NCI-H460 (cell line): Measurements from ENCODE around the gene SPINK8. TPM values are rescaled to one million over a fixed set of nuclear protein-coding genes. Genes with fewer than 3 reads are reported as not detected.
A peak's percentile ranks its signal among the peaks of the same experiment; 100 is the strongest.
"Not testable (repeated sequence)": the region's sequence is repeated elsewhere in the genome, so short reads cannot be mapped to it uniquely, and the experiment has no call there.

Experiments
- DNase-seq: peaks from one replicate; pipeline ENCODE4 v3.0.0-alpha.2; 2016; ENCODE audit warnings: low read depth; ENCODE audit errors: extremely low read depth
- small RNA-seq, 2 experiments: library from RNA; depleted of rRNA; stranded (forward); fragments of <200 nt; gene quantifications; one replicate each; pipeline ENCODE3, GENCODE V24; 2014
- total RNA-seq: library from RNA; depleted of rRNA; stranded (reverse); fragments of >200 nt; shearing (Covaris generic); gene quantifications from 2 replicates; pipeline ENCODE4 v1.2.3, GENCODE V29; 2014; rRNA removed

The SPINK8 gene
- total RNA-seq, 1 experiment from 2014 or later: not detected

- no peak for DNase-seq
Measured at GRCh38 chr3:48280881-48281280, 52.6 kb downstream of the SPINK8 start.

DNA sequence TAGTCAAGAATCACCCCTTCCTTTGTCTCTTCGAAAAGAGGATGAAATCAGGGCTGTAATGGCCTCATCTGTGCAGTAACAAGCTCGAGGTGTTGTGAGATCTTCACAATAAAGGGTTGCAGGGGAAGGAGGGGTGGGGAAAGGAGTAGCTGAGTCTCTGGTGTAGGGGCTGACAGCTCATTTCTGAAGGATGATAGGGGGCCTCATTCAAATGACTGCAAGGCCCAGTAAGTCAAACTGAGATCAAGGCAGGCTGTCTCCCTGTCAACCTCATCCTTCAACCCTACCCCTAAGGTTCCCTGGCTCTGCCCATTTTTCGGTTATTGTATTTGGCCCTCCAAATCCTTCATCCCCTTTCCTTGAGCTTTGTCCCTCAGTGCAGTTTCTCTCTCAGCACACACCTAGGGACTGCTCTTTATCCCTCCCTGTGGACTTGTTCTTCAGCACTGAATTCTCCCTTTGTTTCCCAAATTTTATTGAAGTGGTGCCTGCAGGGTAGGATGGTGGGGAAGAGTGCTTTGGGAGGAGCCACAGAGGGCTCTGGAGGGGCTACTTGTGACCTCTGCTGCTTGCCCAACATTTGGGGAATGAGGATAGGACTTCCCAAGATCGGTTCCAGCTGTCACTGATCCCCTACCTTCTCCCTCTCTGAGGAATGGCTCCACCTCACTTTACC is 54.4 kb downstream of the SPINK8 start:
- DNase-seq: no peak

DNA sequence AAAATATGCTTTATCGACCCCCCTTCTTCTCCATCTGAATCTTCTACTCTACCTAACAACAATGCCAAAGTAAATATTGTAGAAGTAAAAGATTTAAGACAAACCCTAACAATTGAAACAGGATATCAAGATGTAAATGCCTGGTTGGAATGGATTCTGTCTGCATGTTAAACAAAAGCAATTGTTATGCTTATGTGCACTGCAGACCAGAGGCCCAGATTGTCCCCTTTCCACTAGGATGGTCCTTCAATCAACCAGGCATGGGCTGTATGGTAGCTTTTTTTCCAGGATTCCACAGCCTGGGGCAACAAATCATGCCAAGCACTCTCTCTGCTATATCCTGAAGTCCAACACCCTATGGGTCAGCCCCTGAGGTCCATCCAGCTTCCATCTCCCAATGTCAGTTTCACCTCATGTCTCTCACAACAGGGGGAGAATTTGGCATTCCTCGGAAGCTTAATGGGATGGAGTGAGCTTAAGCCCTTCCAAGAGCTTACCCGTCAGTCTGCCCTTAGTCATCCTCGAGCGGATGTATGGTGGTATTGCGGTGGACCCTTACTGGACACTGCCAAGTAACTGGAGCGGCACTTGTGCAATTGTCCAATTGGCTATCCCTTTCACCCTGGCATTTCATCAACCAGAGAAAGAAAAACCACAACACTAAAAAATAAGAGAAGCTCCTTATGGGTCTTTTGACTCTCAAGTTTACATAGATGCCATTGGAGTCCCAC is 56.4 kb downstream of the SPINK8 start:
- no peak for DNase-seq

DNA sequence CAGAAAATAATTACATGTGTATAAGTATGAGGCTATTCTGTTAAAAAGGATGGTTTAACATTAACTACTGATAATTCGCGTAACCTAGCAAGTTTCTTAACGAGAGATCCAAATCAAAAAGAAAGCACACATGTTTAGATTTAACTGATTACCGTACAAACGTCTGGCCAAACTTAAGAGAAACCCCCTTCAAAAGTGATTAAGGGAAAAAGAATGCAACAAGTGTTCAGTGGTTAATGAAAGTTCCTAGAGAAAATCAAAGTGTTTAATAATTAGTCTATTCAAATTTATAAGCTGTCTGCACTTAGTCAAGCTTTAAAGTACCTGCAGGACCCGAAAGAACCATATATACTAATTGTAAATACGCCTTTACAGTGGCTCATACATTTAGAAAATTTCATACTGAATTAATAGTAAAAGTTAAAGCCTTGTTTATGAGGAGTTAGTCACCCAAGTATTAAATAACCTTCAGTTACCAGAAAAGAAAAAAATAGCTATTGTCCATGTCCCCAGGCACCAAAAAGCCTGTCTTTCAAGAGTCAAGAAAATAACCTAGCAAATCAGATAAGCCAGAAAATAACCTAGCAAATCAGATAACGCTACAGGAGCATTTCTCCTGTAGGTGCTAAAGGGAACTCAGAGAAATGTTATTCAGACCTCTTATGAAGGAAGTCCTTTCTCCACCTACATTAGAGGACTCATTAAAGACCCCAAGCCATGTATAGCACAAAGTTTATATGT is 58.0 kb downstream of the SPINK8 start:
- no peak for DNase-seq

GRCh38 chr3:48274452-48274851 is 59.0 kb downstream of the SPINK8 start:
- DNase-seq: no peak

- peak; percentile 60 for DNase-seq
Measured at GRCh38 chr3:48273594-48274211, 59.8 kb downstream of the SPINK8 start.

GRCh38 chr3:48271763-48272498 is 61.5 kb downstream of the SPINK8 start:
- DNase-seq: no peak

- not testable (repeated sequence) for DNase-seq
Measured at GRCh38 chr3:48271223-48271622, 62.2 kb downstream of the SPINK8 start.

DNA sequence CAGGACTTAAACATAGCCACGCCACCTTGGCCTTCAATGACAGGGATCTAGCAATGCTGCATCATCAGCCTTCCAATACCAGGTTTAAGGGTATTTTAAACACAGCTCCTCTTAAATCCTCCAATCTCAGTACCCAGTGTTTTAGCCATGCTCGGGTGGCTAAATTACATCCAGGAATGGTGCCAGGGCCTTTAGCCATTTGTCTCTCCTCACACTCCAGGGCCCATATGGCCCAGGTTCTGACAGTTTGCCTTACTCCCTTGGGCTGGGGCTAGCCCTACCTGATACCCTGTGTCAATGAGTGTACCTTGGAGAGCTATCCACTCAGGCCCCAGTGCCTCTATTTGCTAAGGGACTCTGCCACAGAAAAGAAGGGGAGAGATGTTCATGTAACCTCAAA is 63.2 kb downstream of the SPINK8 start:
- DNase-seq: no peak

DNA sequence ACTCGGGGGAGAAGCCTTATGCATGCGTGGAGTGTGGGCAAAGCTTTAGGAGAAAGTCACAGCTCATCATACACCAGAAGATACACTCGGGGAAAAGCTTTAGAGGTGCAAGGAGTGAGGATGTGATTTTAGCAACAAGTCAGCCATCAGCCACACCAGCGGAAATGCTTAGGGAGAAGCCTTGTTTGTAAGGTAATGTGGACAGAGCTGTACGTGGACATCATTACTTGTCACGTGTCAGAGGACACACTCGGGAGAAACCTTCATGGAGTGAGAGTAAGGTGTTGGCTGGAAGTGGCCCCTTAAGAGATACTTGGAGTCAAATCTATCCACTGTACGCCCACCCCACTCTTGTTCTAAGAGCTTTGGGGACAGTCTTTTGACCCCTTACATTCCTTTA is 63.9 kb downstream of the SPINK8 start:
- no peak for DNase-seq

GRCh38 chr3:48268936-48269561 is 64.4 kb downstream of the SPINK8 start:
- DNase-seq: no peak

DNA sequence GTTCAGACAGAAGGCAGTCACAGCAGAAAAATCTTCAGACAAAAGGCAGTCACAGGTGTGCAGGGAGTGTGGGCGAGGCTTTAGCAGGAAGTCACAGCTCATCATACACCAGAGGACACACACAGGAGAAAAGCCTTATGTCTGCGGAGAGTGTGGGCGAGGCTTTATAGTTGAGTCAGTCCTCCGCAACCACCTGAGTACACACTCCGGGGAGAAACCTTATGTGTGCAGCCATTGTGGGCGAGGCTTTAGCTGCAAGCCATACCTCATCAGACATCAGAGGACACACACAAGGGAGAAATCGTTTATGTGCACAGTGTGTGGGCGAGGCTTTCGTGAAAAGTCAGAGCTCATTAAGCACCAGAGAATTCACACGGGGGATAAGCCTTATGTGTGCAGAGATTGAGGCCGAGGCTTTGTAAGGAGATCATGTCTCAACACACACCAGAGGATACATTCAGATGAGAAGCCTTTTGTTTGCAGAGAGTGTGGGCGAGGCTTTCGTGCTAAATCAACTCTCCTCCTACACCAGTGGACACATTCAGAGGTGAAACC is 65.0 kb downstream of the SPINK8 start:
- DNase-seq: no peak

GRCh38 chr3:48267782-48268181 is 65.7 kb downstream of the SPINK8 start:
- DNase-seq: no peak

DNA sequence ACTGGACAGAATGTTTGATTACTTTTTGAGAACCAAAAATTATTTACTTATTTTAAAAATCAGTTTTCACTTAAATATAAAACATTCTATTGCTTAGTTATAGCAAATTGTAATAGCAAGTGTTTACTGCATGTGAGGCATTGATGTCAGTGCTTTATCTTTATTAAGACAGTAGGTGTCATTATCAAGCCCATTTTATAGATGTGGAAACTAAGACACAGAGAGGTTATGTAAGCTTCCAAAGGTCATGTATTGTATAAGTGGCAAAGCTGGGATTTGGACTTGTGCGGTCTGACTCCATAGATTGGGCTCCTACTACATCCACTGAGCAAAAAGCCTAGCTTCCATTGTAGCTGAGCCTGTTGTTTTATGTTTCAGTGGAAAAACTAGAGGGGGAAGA is 74.9 kb downstream of the SPINK8 start:
- DNase-seq: no peak

Small RNA genes within 50 kb of the gene (small RNA-seq; reads per million reads assigned to genes)
- gene MIR2115: 0 to 1.4 reads per million in 2 experiments
- gene RF00019: 0 reads per million in 2 experiments
- 0 reads per million in 2 experiments for gene RN7SL321P

Other genes starting within 250 kb of the SPINK8 start
- 10.3 and 12.6 TPM in 2 replicates for gene CDC25A, start 145.2 kb downstream of the SPINK8 start, total RNA-seq
- not detected in 2 replicates for gene CAMP, start 110.2 kb downstream of the SPINK8 start, total RNA-seq
- 4.3 and 4.7 TPM in 2 replicates for gene ZNF589, start 92.6 kb downstream of the SPINK8 start, total RNA-seq
- 20.6 and 24.5 TPM in 2 replicates for gene NME6, start 32.3 kb downstream of the SPINK8 start, total RNA-seq
- not detected in 2 replicates for gene FBXW12, start 38.6 kb upstream of the SPINK8 start, total RNA-seq
- gene PLXNB1, start 96.4 kb upstream of the SPINK8 start, total RNA-seq: 4.3 and 5.6 TPM in 2 replicates
- 16.2 and 20.5 TPM in 2 replicates for gene CCDC51, start 106.5 kb upstream of the SPINK8 start, total RNA-seq
- gene TMA7, start 106.6 kb upstream of the SPINK8 start, total RNA-seq: 392 and 447 TPM in 2 replicates
- 5.6 and 5.9 TPM in 2 replicates for gene ATRIP, start 113.1 kb upstream of the SPINK8 start, total RNA-seq
- gene SHISA5, start 170.5 kb upstream of the SPINK8 start, total RNA-seq: 124 and 139 TPM in 2 replicates
- gene PFKFB4, start 223.1 kb upstream of the SPINK8 start, total RNA-seq: 5.7 and 6.8 TPM in 2 replicates
- gene UCN2, start 230.1 kb upstream of the SPINK8 start, total RNA-seq: not detected in 2 replicates